ELR (cell line): ENCODE data around the gene SMIM36.
"Not testable (repeated sequence)": the region's sequence is repeated elsewhere in the genome, so short reads cannot be mapped to it uniquely, and the experiment has no call there.

Experiments used
- DNase-seq: peaks from one replicate; pipeline ENCODE4 v3.0.0-alpha.2; 2015; ENCODE audit warnings: low read depth

Gene SMIM36

GRCh38 chr17:55433629-55434422 lies 77.4 kb downstream of the SMIM36 start:
- DNase-seq = peak; percentile 96

GRCh38 chr17:55433029-55433628 lies 78.1 kb downstream of the SMIM36 start:
- peak; percentile 72 for DNase-seq

- DNase-seq = peak; percentile 55
These were observed 78.8 kb downstream of the SMIM36 start for GRCh38 chr17:55432358-55433028.

- DNase-seq = not testable (repeated sequence)
These were observed 79.3 kb downstream of the SMIM36 start for GRCh38 chr17:55431914-55432313.

GRCh38 chr17:55430541-55431288 lies 80.5 kb downstream of the SMIM36 start:
- peak; percentile 46 for DNase-seq

GRCh38 chr17:55427587-55427882 lies 83.7 kb downstream of the SMIM36 start:
- no peak for DNase-seq

- peak; percentile 76 for DNase-seq
These were observed 84.2 kb downstream of the SMIM36 start for GRCh38 chr17:55426851-55427586.

- no peak for DNase-seq
These were observed 86.2 kb downstream of the SMIM36 start for GRCh38 chr17:55424893-55425540.

- no peak for DNase-seq
These were observed 87.7 kb downstream of the SMIM36 start for GRCh38 chr17:55423535-55423934.

- not testable (repeated sequence) for DNase-seq
These were observed 88.5 kb downstream of the SMIM36 start for GRCh38 chr17:55422828-55423164.

- DNase-seq = peak; percentile 40
These were observed 89.9 kb downstream of the SMIM36 start, which contains the start of gene MMD for GRCh38 chr17:55421179-55421934. MMD (minus strand) TSS chr17:55421835; CDS start chr17:55421695, 140 bp downstream.

GRCh38 chr17:55420776-55421178 lies 90.5 kb downstream of the SMIM36 start:
- DNase-seq = peak; percentile 53

GRCh38 chr17:55420067-55420775 lies 91.0 kb downstream of the SMIM36 start:
- no peak for DNase-seq

GRCh38 chr17:55418369-55419268 lies 92.6 kb downstream of the SMIM36 start:
- no peak for DNase-seq

GRCh38 chr17:55417411-55418268 lies 93.6 kb downstream of the SMIM36 start:
- DNase-seq = no peak

- no peak for DNase-seq
These were observed 94.7 kb downstream of the SMIM36 start for GRCh38 chr17:55416470-55417052.

GRCh38 chr17:55416000-55416399 lies 95.3 kb downstream of the SMIM36 start:
- no peak for DNase-seq
